Measurements from ENCODE around the gene ALDH1A2.
"Not testable (repeated sequence)": the region's sequence is repeated elsewhere in the genome, so short reads cannot be mapped to it uniquely, and the experiment has no call there.

ALDH1A2 gene

DNA sequence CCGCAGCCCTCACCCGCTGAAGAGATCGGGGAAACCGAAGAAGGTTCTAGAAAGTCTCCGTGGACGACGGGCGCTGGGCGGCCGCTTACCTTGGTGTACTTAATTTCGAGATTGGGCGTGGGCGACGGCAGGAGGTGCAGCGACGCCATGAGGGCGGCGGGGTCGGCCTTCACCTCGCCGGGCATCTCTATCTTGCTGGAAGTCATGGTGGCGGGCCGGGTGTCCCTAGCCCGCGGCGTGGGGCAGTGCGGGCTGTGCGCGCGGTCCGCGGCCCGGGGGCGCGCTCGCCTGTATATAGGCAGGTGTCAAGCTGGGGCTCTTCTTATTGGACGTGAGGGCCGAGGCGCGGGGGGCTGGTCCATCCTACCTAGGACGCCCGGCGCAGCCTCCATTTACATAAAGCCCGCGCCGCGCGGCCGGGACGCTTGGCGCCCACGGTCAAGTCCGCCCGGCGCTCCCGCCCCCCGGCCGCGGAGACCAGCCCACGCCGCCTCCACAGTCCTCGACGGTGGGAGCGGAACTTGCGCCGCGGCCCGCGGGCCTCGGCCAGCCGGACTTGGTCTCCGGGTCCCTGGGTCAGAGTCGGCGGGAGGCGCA lies at the start of gene ALDH1A2:
Gene ALDH1A2, minus strand, starts transcription at position 267 of the 597 bp plus-strand sequence. Its CDS starts 61 bp downstream, at position 206.
- Histone ChIP-seq H3K27ac (no peak within 1 kb of the TSS), H3K4me3 (peak within 1 kb of the TSS; percentile 39 to 56), H3K36me3 (no peaks in the 10 kb centered on the region), H3K4me1 (peaks cover 0 to 18% (median 14%) of the 10 kb centered on the region in 4 donors), H3K9me3 (no peaks in the 10 kb centered on the region), H3K27me3 (peaks cover 4 to 44% of the 10 kb centered on the region in 2 donors)
- peak; percentile 26 to 61 for DNase-seq
- intact Hi-C loops (cut with DNase I; ENCODE audit: low total_unique reads), result loop anchor here (5.0 to 10.0 kb wide), 2 partner anchors 198 to 401 kb away; no protein-coding TSS in a partner anchor
- TF ChIP-seq, protein P1, sequence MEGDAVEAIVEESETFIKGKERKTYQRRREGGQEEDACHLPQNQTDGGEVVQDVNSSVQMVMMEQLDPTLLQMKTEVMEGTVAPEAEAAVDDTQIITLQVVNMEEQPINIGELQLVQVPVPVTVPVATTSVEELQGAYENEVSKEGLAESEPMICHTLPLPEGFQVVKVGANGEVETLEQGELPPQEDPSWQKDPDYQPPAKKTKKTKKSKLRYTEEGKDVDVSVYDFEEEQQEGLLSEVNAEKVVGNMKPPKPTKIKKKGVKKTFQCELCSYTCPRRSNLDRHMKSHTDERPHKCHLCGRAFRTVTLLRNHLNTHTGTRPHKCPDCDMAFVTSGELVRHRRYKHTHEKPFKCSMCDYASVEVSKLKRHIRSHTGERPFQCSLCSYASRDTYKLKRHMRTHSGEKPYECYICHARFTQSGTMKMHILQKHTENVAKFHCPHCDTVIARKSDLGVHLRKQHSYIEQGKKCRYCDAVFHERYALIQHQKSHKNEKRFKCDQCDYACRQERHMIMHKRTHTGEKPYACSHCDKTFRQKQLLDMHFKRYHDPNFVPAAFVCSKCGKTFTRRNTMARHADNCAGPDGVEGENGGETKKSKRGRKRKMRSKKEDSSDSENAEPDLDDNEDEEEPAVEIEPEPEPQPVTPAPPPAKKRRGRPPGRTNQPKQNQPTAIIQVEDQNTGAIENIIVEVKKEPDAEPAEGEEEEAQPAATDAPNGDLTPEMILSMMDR (IDR thresholded peaks at IDR 0.05), result no peak

DNA sequence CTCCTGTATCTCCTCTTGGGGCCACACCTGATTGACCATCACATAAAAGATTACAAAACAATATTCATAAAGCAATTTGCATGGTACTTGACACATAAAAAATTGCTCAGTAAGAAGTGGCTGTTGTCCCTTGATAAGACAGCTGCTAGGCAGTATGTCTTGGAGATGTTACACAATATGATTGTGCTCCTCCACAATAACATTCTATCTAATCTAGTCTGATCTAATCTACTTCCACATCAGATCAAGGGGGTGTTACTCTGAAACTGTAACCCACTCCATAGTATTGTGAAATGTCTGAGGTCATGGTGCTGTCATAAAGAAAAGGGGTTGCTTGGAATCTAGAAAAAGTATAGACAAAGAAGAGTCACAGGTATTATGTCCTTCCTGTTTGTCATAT lies 49.3 kb upstream of the ALDH1A2 start:
- TF ChIP-seq, protein P1 (IDR thresholded peaks at IDR 0.05), result no peak
- no peak overlapping the region for H3K4me3 ChIP-seq
- intact Hi-C loops (cut with DNase I; ENCODE audit: low total_unique reads), result no loop called here
- DNase-seq, result no peak
- no peaks in the 10 kb centered on the region for H3K36me3 ChIP-seq
- no peaks in the 10 kb centered on the region for H3K4me1 ChIP-seq
- no peak overlapping the region for H3K27ac ChIP-seq
- no peaks in the 10 kb centered on the region for H3K9me3 ChIP-seq
- H3K27me3 ChIP-seq, result no peaks in the 10 kb centered on the region

DNA sequence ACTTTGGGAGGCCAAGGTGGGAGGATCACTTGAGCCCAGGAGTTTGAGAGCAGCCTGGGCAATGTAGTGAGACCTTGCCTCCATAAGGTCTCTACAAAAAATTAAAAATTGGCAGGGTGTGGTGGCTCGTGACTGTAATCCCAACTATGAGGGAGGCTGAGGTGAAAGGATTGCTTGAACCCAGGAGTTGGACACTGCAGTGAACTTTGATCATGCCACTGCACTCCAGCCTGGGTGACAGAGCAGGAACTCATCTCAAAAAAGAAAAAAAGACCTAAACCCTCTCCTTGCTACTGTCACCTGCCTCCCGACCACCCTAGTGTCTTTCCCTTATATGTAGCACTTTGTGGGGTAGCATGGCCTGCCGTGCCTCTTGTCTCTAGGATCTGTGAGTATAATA lies 48.9 kb upstream of the ALDH1A2 start:
- Histone ChIP-seq H3K9me3 (no peaks in the 10 kb centered on the region), H3K36me3 (no peaks in the 10 kb centered on the region), H3K4me1 (no peaks in the 10 kb centered on the region), H3K4me3 (no peak overlapping the region), H3K27me3 (no peaks in the 10 kb centered on the region), H3K27ac (no peak overlapping the region)
- intact Hi-C loops (cut with DNase I; ENCODE audit: low total_unique reads), result no loop called here
- TF ChIP-seq, protein P1 (IDR thresholded peaks at IDR 0.05), result no peak
- DNase-seq, result no peak

DNA sequence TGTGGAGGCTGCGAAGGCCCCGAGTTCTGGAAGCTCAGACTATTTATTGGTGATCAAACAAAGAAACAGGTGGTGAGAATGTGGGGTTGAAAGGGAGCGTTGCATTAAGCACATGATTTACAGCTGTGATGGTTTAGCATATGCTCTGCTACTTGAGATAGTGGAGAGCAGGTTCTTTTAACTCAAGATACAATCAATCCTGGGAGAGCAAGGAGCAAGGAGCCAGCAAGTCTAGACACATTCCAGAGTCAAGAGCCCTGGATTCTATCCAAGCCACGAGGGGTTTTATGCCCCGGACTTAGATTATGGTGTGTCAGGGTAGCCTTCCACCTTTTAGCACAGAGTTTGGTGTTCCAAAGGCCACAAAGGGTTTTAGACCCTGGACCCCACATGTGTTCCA lies 47.8 kb upstream of the ALDH1A2 start:
- H3K9me3 ChIP-seq; H3K4me3 ChIP-seq; H3K27me3 ChIP-seq; H3K36me3 ChIP-seq; H3K4me1 ChIP-seq; intact Hi-C loops (cut with DNase I; ENCODE audit: low total_unique reads); DNase-seq; H3K27ac ChIP-seq: not testable (repeated sequence)

DNA sequence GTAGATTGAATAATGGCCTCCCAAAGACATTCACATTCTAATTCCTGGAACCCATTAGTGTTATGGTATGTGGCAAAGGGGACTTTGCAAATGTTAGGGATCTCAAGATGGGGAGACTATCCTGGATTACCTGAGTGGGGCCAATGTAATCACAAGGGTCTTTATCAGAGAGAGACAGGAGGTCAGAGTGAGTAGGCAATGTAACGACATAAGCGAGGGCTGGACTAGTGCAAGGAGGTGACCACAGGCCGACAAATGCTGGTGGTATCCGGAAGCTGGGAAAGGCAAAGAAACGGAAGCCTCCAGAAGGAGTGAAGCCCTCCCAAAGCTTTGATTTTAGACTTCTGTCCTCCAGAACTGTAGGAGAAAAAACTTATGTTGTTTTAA lies 46.2 kb upstream of the ALDH1A2 start:
- H3K27ac ChIP-seq, result no peak overlapping the region
- no peaks in the 10 kb centered on the region for H3K9me3 ChIP-seq
- H3K36me3 ChIP-seq, result no peaks in the 10 kb centered on the region
- H3K4me1 ChIP-seq, result no peaks in the 10 kb centered on the region
- DNase-seq, result no peak
- no peak overlapping the region for H3K4me3 ChIP-seq
- TF ChIP-seq, protein P1 (IDR thresholded peaks at IDR 0.05), result no peak
- H3K27me3 ChIP-seq, result peaks cover 0 to 5% of the 10 kb centered on the region in 2 donors
- intact Hi-C loops (cut with DNase I; ENCODE audit: low total_unique reads), result no loop called here

DNA sequence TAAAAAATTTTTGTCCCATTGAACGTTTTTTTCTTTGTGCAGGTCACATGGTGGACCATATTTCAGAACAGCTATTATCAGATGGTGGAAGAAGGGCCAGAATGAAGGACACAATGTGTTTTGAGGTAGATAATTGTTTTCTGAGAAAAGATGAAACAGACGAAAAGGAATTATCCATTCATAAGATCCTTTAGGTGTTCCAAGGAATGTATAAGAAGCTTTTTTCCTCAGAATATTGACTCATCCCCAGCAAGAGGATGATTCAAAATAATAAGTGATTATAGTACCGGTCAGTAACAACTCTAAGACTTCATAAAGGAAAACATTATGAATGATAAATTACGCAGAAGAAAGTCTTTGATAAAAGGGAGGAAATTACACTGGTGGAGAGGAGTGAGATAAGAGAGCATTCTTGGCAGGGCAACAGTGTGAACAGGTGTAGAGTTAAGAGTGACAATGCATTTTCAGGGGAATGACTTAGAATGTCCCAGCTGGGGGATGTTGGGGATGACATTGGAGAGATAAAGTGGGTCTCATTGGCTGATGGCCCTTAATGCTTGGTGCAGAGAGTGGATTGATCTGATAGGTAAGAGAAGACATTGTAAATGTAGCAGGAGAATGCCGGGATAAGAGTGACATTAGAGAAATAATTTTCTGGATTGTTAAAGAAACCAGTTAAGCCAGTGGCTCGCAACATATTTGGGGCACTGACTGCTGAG lies 45.6 kb upstream of the ALDH1A2 start:
- intact Hi-C loops (cut with DNase I; ENCODE audit: low total_unique reads), result no loop called here
- no peaks in the 10 kb centered on the region for H3K4me1 ChIP-seq
- no peak overlapping the region for H3K4me3 ChIP-seq
- H3K27me3 ChIP-seq, result peaks cover 0 to 5% of the 10 kb centered on the region in 2 donors
- no peak for DNase-seq
- TF ChIP-seq, protein P1 (IDR thresholded peaks at IDR 0.05), result no peak
- H3K9me3 ChIP-seq, result no peaks in the 10 kb centered on the region
- no peak overlapping the region for H3K27ac ChIP-seq
- no peaks in the 10 kb centered on the region for H3K36me3 ChIP-seq

Measured in tibial artery (tissue), 4 donors.